K562 (cell line): ENCODE data around the gene CARD11. TPM values are rescaled to one million over a fixed set of nuclear protein-coding genes. Genes with fewer than 3 reads are reported as not detected.
A peak's percentile ranks its signal among the peaks of the same experiment; 100 is the strongest.

ENCODE experiments used
- ARID2 ChIP-seq: fragments of 450-650 bp; IDR thresholded peaks from 2 replicates; pipeline ENCODE4 v1.6.1; 2017; ENCODE audit warnings: antibody characterized with exemption, mild to moderate bottlenecking
- CBFA2T3 ChIP-seq: fragments of 450-650 bp; IDR thresholded peaks from 2 replicates; pipeline ENCODE4 v1.6.1; 2017
- CBFB ChIP-seq: sonication (generic); formaldehyde crosslinking; IDR thresholded peaks from 2 replicates; pipeline ENCODE4 v1.4.0; 2020; ENCODE audit warnings: mild to moderate bottlenecking, missing genetic modification reagents
- CBX8 ChIP-seq: fragments of 200-600 bp; sonication (generic); IDR thresholded peaks from 2 replicates; pipeline ENCODE4 v1.6.1; 2012; ENCODE audit warnings: borderline replicate concordance, mixed run types, low read depth, mild to moderate bottlenecking, moderate library complexity, mixed read lengths, low read length, control low read depth, inconsistent platforms; ENCODE audit not compliant: poor library complexity, severe bottlenecking; ENCODE audit errors: extremely low read depth
- CREB3L1 ChIP-seq: fragments of 450-650 bp; IDR thresholded peaks from 2 replicates; pipeline ENCODE4 v1.6.1; 2014; ENCODE audit warnings: low read depth, mild to moderate bottlenecking, moderate library complexity, borderline replicate concordance
- GATAD2A ChIP-seq: fragments of 450-650 bp; IDR thresholded peaks from 2 replicates; pipeline ENCODE4 v1.6.1; 2017
- GTF2B ChIP-seq: IDR thresholded peaks from 2 replicates; pipeline ENCODE4 v1.6.1; 2011; ENCODE audit not compliant: insufficient read length; ENCODE audit errors: extremely low read depth
- HNRNPLL ChIP-seq: fragments of 200-400 bp; formaldehyde crosslinking; IDR thresholded peaks from 2 replicates; pipeline ENCODE4 v1.6.1; 2017; ENCODE audit warnings: low read length, low read depth, mild to moderate bottlenecking; ENCODE audit not compliant: poor library complexity, severe bottlenecking
- KLF13 ChIP-seq: fragments of 450-650 bp; IDR thresholded peaks from 2 replicates; pipeline ENCODE4 v1.6.1; 2016; ENCODE audit warnings: missing genetic modification characterization, low read depth, mild to moderate bottlenecking, missing compliant biosample characterization, moderate library complexity, borderline replicate concordance
- MAFK ChIP-seq: IDR thresholded peaks from 2 replicates; pipeline ENCODE4 v1.6.1; 2011; ENCODE audit warnings: low read length, improper control_type of control experiment
- MTA3 ChIP-seq: fragments of 450-650 bp; formaldehyde crosslinking; IDR thresholded peaks from 2 replicates; pipeline ENCODE4 v1.6.1; 2017; ENCODE audit warnings: mild to moderate bottlenecking, borderline replicate concordance
- NFE2 ChIP-seq: IDR thresholded peaks from 2 replicates; pipeline ENCODE4 v1.6.1; 2014; ENCODE audit warnings: antibody characterized with exemption, low read depth
- NR4A1 ChIP-seq, 2 experiments: fragments of 250-450 bp in 1 of 2; fragments of 450-650 bp in 1 of 2; sonication (Bioruptor Pico) in 1 of 2; IDR thresholded peaks; 2 replicates each; pipeline versions ENCODE4 v1.4.0 to v1.6.1; 2016 to 2020; ENCODE audit warnings: mild to moderate bottlenecking in 2 of 2, missing compliant biosample characterization in 1 of 2, missing genetic modification characterization in 1 of 2, moderate library complexity in 1 of 2
- PHTF2 ChIP-seq: fragments of 250-450 bp; sonication (Bioruptor Pico); IDR thresholded peaks from 2 replicates; pipeline ENCODE4 v1.5.0; 2021; ENCODE audit warnings: mild to moderate bottlenecking
- POU5F1 ChIP-seq: fragments of 150-350 bp; IDR thresholded peaks from 2 replicates; pipeline ENCODE4 v1.6.1; 2014; ENCODE audit warnings: borderline replicate concordance, low read length, low read depth, mild to moderate bottlenecking; ENCODE audit not compliant: partially characterized antibody
- RBM22 ChIP-seq: fragments of 200-400 bp; formaldehyde crosslinking; IDR thresholded peaks from 2 replicates; pipeline ENCODE4 v1.6.1; 2018; ENCODE audit warnings: low read length, low read depth; ENCODE audit not compliant: poor library complexity, severe bottlenecking
- SLC30A9 ChIP-seq: fragments of 250-450 bp; sonication (Bioruptor Pico); IDR thresholded peaks from 2 replicates; pipeline ENCODE4 v1.8.0; 2022; ENCODE audit warnings: mild to moderate bottlenecking, moderate library complexity
- ZNF253 ChIP-seq: fragments of 250-450 bp; sonication (Bioruptor Pico); conservative IDR thresholded peaks from 2 replicates; pipeline ENCODE4 v1.6.1; 2021; ENCODE audit warnings: mild to moderate bottlenecking
- ZNF316 ChIP-seq: fragments of 450-650 bp; IDR thresholded peaks from 2 replicates; pipeline ENCODE4 v1.6.1; 2016
- ZNF551 ChIP-seq: fragments of 250-450 bp; sonication (Bioruptor Pico); IDR thresholded peaks from 2 replicates; pipeline ENCODE4 v1.5.0; 2021; ENCODE audit warnings: mild to moderate bottlenecking, moderate library complexity
- ZNF668 ChIP-seq: fragments of 250-450 bp; sonication (Bioruptor Pico); IDR thresholded peaks from 2 replicates; pipeline ENCODE4 v1.8.0; 2022; ENCODE audit warnings: mild to moderate bottlenecking, inconsistent platforms
- ZNF740 ChIP-seq, 3 experiments: fragments of 200-800 bp in 1 of 3; sonication (Bioruptor generic) in 1 of 3; sonication (generic) in 1 of 3; formaldehyde crosslinking in 1 of 3; IDR thresholded peaks; 2 replicates each; pipeline versions ENCODE4 v1.6.1 to v1.8.0; 2016 to 2022; ENCODE audit warnings: mild to moderate bottlenecking in 2 of 3, missing compliant biosample characterization in 2 of 3, missing genetic modification characterization in 2 of 3, missing genetic modification reagents in 1 of 3
- ZNF766 ChIP-seq: fragments of 200-800 bp; sonication (Bioruptor generic); conservative IDR thresholded peaks from 2 replicates; pipeline ENCODE4 v1.6.1; 2016; ENCODE audit warnings: missing genetic modification characterization, missing compliant biosample characterization
- polyA plus RNA-seq, 8 experiments: library from polyadenylated mRNA; depleted of rRNA in 4 of 8; stranded (reverse) in 5 of 8; unstranded in 3 of 8; fragments of >200 nt; fragmentation: Nextera tagmentation in 2 of 8; fragmentation: Illumina TruSeq in 1 of 8; extraction: Ambion mirVana in 2 of 8; extraction: Trizol in 1 of 8; gene quantifications; 2 replicates each; pipeline versions ENCODE4 v1.2.1 to v1.2.3, GENCODE V29; 2011 to 2014; ENCODE audit warnings: inconsistent platforms in 1 of 8, missing spikeins in 1 of 8
- total RNA-seq, 7 experiments: library from RNA; depleted of rRNA in 6 of 7; stranded (reverse); fragments of >200 nt in 6 of 7; fragmentation: Illumina TruSeq in 2 of 7; extraction: Trizol in 2 of 7; gene quantifications; 2 replicates each; pipeline versions ENCODE4 v1.2.1 to v1.2.3, GENCODE V29; 2011 to 2021; ENCODE audit warnings: low replicate concordance in 1 of 7

Gene CARD11
- total and polyA plus RNA-seq, 9 of the 15 experiments (the other 6 are each of a cell fraction or from before 2014, with no cell fraction given), result 0.07 to 12.8 (median 5.7) TPM

GRCh38 chr7:2956526-2957368 is 86.9 kb downstream of the CARD11 start (continued):
- TF ChIP-seq ZNF740 (CRISPR knock-in tag; IDR thresholded peaks at IDR 0.05), result no peak
- TF ChIP-seq ZNF740 (tag; IDR thresholded peaks at IDR 0.05), result peak in 1 of 2 experiments; percentile 81; a peak in 2 of 4 replicates
- TF ChIP-seq NR4A1 (CRISPR knock-in tag; IDR thresholded peaks at IDR 0.05), result no peak
- peak; percentile 99 for TF ChIP-seq NR4A1 (tag; IDR thresholded peaks at IDR 0.05)
- peak; percentile 95 for TF ChIP-seq NFE2
- no peak for TF ChIP-seq HNRNPLL
- TF ChIP-seq CBFA2T3, result peak; percentile 23; the same call in 1 of the 2 replicates
- peak; percentile 62; the same call in 1 of the 2 replicates for TF ChIP-seq GATAD2A
- no peak for TF ChIP-seq SLC30A9 (CRISPR knock-in tag)
- no peak for TF ChIP-seq CREB3L1
- no peak for TF ChIP-seq RBM22
- TF ChIP-seq PHTF2 (CRISPR knock-in tag), result no peak
- peak; percentile 84; the same call in 1 of the 2 replicates for TF ChIP-seq ZNF668 (CRISPR knock-in tag)
- TF ChIP-seq MAFK, result peak; percentile 88
- peak; percentile 94 for TF ChIP-seq ZNF316
- no peak for TF ChIP-seq ZNF253 (CRISPR knock-in tag)
- no peak for TF ChIP-seq CBX8
- TF ChIP-seq ZNF766 (CRISPR knock-in tag), result peak; percentile 94
- no peak for TF ChIP-seq MTA3
- peak; percentile 70 for TF ChIP-seq KLF13 (tag)
- TF ChIP-seq ZNF551 (CRISPR knock-in tag), result no peak
- no peak for TF ChIP-seq CBFB (CRISPR knock-in tag)
- TF ChIP-seq ARID2, result no peak
- no peak for TF ChIP-seq GTF2B
- no peak for TF ChIP-seq POU5F1
